GM12892 (cell line): Measurements from ENCODE around the gene C5orf15.

Source experiments
- POLR2A ChIP-seq: IDR thresholded peaks from 2 replicates; pipeline ENCODE4 v1.6.1; 2011; ENCODE audit warnings: low read depth, low read length, control low read depth
- POLR2AphosphoS5 ChIP-seq: IDR thresholded peaks from 2 replicates; pipeline ENCODE4 v1.6.1; 2011; ENCODE audit warnings: low read depth, low read length, control low read depth

DNA sequence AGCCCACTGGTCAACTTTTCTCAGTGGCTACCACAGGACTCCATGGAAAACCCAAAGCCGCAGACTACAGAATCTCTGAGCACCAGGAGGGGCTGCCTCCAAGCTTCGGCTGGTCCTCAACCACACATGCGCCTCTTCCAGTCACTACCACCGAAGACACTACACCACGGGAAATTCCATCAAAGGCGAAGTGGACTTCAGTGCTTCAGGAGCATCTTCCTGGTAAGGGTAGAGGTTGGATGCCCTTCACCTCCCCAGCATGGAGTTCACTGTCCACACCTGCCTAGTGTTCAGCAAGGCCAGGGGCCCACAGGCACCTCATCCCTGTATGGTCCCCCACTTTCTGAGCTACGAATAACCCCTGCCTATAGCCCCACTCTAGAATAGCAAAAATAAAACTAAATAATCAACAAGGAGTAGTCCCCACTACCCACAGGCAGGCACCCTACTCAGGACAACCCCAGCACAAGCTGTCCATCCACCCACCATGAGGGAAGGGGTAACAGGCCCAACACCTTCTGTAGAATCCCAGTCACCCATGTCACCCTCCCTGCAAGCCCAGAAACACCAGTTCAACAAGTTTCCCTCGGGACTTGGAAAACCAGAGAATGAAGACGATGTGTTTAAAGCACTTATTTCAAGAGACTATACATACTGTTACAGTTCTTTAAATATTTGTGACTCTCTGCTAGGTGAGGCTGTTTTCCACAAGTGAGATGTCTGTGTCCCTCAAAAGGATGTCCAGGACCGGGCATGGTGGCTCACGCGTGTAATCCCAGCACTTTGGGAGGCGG, 33.7 kb upstream of the C5orf15 start:
- TF ChIP-seq POLR2A (no peak; the same call in 1 of the 2 replicates), POLR2AphosphoS5 (peak; percentile 55; the same call in 1 of the 2 replicates)
